Vagina (tissue), 2 donors: ENCODE data around the gene JOSD2.

Source experiments
- POLR2A ChIP-seq, 2 donors: fragments of 450-650 bp; IDR thresholded peaks; one replicate each; pipeline ENCODE4 v1.6.1; 2017; ENCODE audit warnings: antibody characterized with exemption in 2 of 2, mild to moderate bottlenecking in 2 of 2, moderate library complexity in 2 of 2
- TF ChIP-seq, protein P1 (sequence below), 3 experiments: fragments of 450-650 bp in 2 of 3; fragments of 200-600 bp in 1 of 3; sonication (generic) in 1 of 3; IDR thresholded peaks; one replicate each; pipeline ENCODE4 v1.5.1; 2017 to 2019; ENCODE audit warnings: antibody characterized with exemption in 3 of 3, mild to moderate bottlenecking in 2 of 3, moderate library complexity in 2 of 3

DNA sequence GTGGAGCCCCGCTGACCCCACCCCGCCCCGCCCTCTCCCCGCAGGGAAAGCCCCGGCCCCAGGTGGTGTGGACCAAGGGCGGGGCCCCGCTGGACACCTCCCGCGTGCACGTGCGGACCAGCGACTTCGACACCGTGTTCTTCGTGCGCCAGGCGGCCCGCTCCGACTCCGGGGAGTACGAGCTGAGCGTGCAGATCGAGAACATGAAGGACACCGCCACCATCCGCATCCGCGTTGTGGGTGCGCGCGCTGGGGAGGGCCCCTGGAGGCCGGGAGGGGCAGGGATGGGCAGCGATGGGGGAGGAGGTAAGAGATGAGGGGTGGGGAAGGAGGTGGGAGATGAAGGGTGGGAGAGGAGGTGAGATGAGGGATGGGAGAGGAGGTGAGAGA, 51.9 kb downstream of the JOSD2 start:
- TF ChIP-seq, protein P1, sequence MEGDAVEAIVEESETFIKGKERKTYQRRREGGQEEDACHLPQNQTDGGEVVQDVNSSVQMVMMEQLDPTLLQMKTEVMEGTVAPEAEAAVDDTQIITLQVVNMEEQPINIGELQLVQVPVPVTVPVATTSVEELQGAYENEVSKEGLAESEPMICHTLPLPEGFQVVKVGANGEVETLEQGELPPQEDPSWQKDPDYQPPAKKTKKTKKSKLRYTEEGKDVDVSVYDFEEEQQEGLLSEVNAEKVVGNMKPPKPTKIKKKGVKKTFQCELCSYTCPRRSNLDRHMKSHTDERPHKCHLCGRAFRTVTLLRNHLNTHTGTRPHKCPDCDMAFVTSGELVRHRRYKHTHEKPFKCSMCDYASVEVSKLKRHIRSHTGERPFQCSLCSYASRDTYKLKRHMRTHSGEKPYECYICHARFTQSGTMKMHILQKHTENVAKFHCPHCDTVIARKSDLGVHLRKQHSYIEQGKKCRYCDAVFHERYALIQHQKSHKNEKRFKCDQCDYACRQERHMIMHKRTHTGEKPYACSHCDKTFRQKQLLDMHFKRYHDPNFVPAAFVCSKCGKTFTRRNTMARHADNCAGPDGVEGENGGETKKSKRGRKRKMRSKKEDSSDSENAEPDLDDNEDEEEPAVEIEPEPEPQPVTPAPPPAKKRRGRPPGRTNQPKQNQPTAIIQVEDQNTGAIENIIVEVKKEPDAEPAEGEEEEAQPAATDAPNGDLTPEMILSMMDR (IDR thresholded peaks at IDR 0.05): no peak
- TF ChIP-seq POLR2A (IDR thresholded peaks at IDR 0.05): no peak
